Esophagus muscularis mucosa (tissue), 4 donors: Measurements from ENCODE around the gene DPF3. TPM values are rescaled to one million over a fixed set of nuclear protein-coding genes. Genes with fewer than 3 reads are reported as not detected.

Experiments used
- DNase-seq: peaks from one replicate; pipeline ENCODE4 v3.0.0-alpha.2; 2017; ENCODE audit errors: extremely low spot score
- H3K27ac ChIP-seq, 4 donors: fragments of 200-600 bp; sonication (generic); replicated peaks in 1 of 4; 1 replicate in 3 of 4; 2 replicates in 1 of 4; pipeline ENCODE4 v1.5.1; 2016 to 2019; ENCODE audit warnings: mild to moderate bottlenecking in 1 of 4
- H3K27me3 ChIP-seq, 4 donors: fragments of 200-600 bp; sonication (generic); one replicate each; pipeline versions ENCODE4 v1.5.1 to v1.6.0; 2016 to 2019
- H3K36me3 ChIP-seq, 4 donors: fragments of 200-600 bp; sonication (generic); one replicate each; pipeline ENCODE4 v1.5.1; 2016 to 2019
- H3K4me1 ChIP-seq, 4 donors: fragments of 200-600 bp; sonication (generic); one replicate each; pipeline ENCODE4 v1.5.1; 2016 to 2019
- H3K4me3 ChIP-seq, 4 donors: fragments of 200-600 bp; sonication (generic); 1 replicate in 2 of 4; 2 replicates in 2 of 4; pipeline ENCODE4 v1.5.1; 2016 to 2019; ENCODE audit warnings: mild to moderate bottlenecking in 4 of 4, moderate library complexity in 1 of 4
- H3K9me3 ChIP-seq, 4 donors: fragments of 200-600 bp; sonication (generic); 1 replicate in 3 of 4; 2 replicates in 1 of 4; pipeline ENCODE4 v1.5.1; 2016 to 2019
- CTCF ChIP-seq, 3 experiments: fragments of 200-600 bp in 2 of 3; fragments of 450-650 bp in 1 of 3; sonication (generic) in 2 of 3; IDR thresholded peaks; one replicate each; pipeline ENCODE4 v1.5.1; 2017 to 2019; ENCODE audit warnings: antibody characterized with exemption in 3 of 3, mild to moderate bottlenecking in 2 of 3, moderate library complexity in 1 of 3
- EP300 ChIP-seq: sonication (generic); formaldehyde crosslinking; IDR thresholded peaks from one replicate; pipeline ENCODE4 v1.6.1; 2017; ENCODE audit warnings: antibody characterized with exemption
- POLR2A ChIP-seq: fragments of 450-650 bp; IDR thresholded peaks from one replicate; pipeline ENCODE4 v1.6.1; 2017; ENCODE audit warnings: antibody characterized with exemption, moderate library complexity, mild to moderate bottlenecking, low read depth
- POLR2AphosphoS5 ChIP-seq, 2 donors: sonication (generic); formaldehyde crosslinking; IDR thresholded peaks; one replicate each; pipeline ENCODE4 v1.6.1; 2017; ENCODE audit warnings: antibody characterized with exemption in 2 of 2
- WGBS: methylation state at CpG from one replicate; pipeline ENCODE4 v1.1.5; 2018; 5-methylcytosine and 5-hydroxymethylcytosine counted together
- intact Hi-C: fragments of 100-400 bp; cut with DNase I; formaldehyde crosslinking; loops from one replicate; pipeline ENCODE4 v1.15.1; 2023
- total RNA-seq, 4 donors: library from RNA; depleted of rRNA; stranded (reverse); fragments of >200 nt; gene quantifications; one replicate each; pipeline versions ENCODE4 v1.1.0 to v1.2.1, GENCODE V29; 2016

The DPF3 gene
- total RNA-seq, 4 donors from 2014 or later, result 0.78 to 2.5 (median 1.7) TPM

- H3K36me3 ChIP-seq, result peaks cover 0 to 2% (median under 1%) of the 10 kb centered on the region in 4 donors
- H3K27me3 ChIP-seq, result no peaks in the 10 kb centered on the region
- 85% methylated on average over 7 of the region's 7 CpGs for whole genome bisulfite sequencing
- no peak for TF ChIP-seq POLR2A
- no peak for TF ChIP-seq CTCF (IDR thresholded peaks at IDR 0.05)
- TF ChIP-seq POLR2AphosphoS5 (IDR thresholded peaks at IDR 0.05), result no peak
- TF ChIP-seq EP300, result no peak
- DNase-seq, result no peak
- intact Hi-C loops, result no loop called here
- no peak overlapping the region for H3K27ac ChIP-seq
- H3K4me3 ChIP-seq, result no peak overlapping the region
- no peaks in the 10 kb centered on the region for H3K9me3 ChIP-seq
- peaks cover 0 to 2% (median under 1%) of the 10 kb centered on the region in 4 donors for H3K4me1 ChIP-seq
Measured at GRCh38 chr14:72932893-72933292, 39.0 kb upstream of the DPF3 start.

GRCh38 chr14:72929316-72930080, 35.6 kb upstream of the DPF3 start:
- Histone ChIP-seq H3K27ac (no peak overlapping the region), H3K27me3 (no peaks in the 10 kb centered on the region), H3K4me3 (peak overlapping the region in 1 of 4 donors; percentile 24), H3K36me3 (no peaks in the 10 kb centered on the region), H3K4me1 (peaks cover 4 to 20% (median 16%) of the 10 kb centered on the region in 4 donors), H3K9me3 (no peaks in the 10 kb centered on the region)
- intact Hi-C loops, result no loop called here
- TF ChIP-seq POLR2A (no peak), POLR2AphosphoS5 (IDR thresholded peaks at IDR 0.05) (no peak), EP300 (no peak), CTCF (IDR thresholded peaks at IDR 0.05) (no peak)
- no peak for DNase-seq
- 92% methylated on average over 43 of the region's 43 CpGs for WGBS

DNA sequence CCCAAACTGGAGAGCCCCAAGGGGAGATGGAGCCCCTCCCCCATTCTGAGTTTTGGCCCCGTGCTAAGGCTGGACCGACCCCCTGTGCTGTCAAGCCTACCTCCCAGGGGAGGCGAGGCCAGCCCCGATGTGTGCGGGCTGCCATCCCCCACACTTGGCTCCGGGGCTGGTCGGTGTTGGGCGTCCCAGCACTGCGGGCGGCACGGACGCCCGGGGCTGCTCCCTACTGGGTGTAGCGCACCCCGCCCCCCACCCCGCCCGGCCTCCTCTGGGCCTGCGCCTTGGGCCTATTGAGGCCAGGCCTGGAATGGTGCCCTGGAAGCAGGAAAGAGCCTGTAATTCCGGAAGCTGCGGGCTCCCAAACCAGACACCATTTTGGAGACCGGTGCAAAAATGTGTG, 35.0 kb upstream of the DPF3 start:
- DNase-seq, result no peak
- Histone ChIP-seq H3K27ac (no peak overlapping the region), H3K36me3 (no peaks in the 10 kb centered on the region), H3K4me1 (peaks cover 4 to 20% (median 16%) of the 10 kb centered on the region in 4 donors), H3K4me3 (no peak overlapping the region), H3K9me3 (no peaks in the 10 kb centered on the region), H3K27me3 (no peaks in the 10 kb centered on the region)
- intact Hi-C loops, result no loop called here
- WGBS, result 89% methylated on average over 12 of the region's 21 CpGs
- TF ChIP-seq POLR2AphosphoS5 (IDR thresholded peaks at IDR 0.05) (no peak), POLR2A (no peak), EP300 (no peak), CTCF (IDR thresholded peaks at IDR 0.05) (no peak)

DNA sequence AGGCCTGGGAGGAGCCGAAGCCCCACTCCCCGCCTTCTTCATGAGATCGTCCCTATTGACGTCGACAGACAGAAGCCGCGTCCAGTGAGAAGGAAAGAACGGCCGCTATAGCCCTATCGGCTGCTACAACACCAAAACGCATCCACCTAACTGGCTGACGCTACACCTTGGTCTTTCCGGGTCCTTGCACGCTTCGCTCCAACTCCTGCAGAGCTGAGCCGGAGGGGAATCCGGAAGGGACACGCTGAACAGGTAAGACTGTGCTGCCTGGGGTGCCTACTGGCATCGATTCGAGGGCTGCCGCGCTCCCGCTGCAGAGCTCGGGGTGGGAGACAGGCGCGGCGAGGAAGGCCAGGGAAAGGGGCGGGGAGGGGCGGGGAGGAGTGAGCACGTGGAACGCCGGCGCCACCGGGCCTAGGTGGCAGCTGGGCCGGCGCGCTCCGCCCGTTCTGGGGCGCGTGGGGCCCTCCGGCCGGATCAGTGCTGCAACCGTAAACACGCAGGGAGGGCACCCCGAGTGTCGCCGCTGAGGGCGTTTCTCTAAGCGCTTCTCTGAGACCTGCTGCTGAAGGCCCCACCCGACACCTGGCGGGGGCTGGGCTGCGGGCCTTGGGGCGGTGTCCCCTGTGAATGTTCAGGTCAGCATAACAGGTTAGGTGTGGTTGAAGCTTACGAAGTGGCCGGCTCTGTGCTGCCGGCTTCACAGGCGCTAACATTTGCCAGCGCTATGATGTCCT, 32.6 kb upstream of the DPF3 start, which contains the start of gene DCAF4:
Gene DCAF4 (plus strand): TSS at position 173 of the 737 bp plus-strand sequence. CDS start 11,515 bp downstream, outside the sequence.
- Histone ChIP-seq H3K27me3 (no peaks in the 10 kb centered on the region), H3K4me1 (peaks cover 4 to 20% (median 16%) of the 10 kb centered on the region in 4 donors), H3K27ac (peak within 1 kb of the TSS; percentile 70 to 82 (median 72)), H3K9me3 (no peaks in the 10 kb centered on the region), H3K36me3 (no peaks in the 10 kb centered on the region), H3K4me3 (peak within 1 kb of the TSS; percentile 80 to 89 (median 84))
- TF ChIP-seq POLR2AphosphoS5 (IDR thresholded peaks at IDR 0.05) (peak; percentile 60 to 75), EP300 (no peak), POLR2A (no peak), CTCF (IDR thresholded peaks at IDR 0.05) (no peak)
- intact Hi-C loops, result no loop called here
- 2% methylated on average over 28 of the region's 59 CpGs for WGBS
- DNase-seq, result peak; percentile 99
